Karpas-422 (cell line): ENCODE results near the gene IGFALS. TPM values are rescaled to one million over a fixed set of nuclear protein-coding genes. Genes with fewer than 3 reads are reported as not detected.

Experiments
- DNase-seq: peaks from one replicate; pipeline ENCODE4 v3.0.0-alpha.2; 2015
- H2AFZ ChIP-seq: fragments of 200-600 bp; sonication (generic); 2 replicates; pipeline ENCODE4 v1.6.1; 2014; ENCODE audit warnings: antibody characterized with exemption, low read length, mixed read lengths
- H3K27ac ChIP-seq: fragments of 200-600 bp; sonication (generic); 2 replicates; pipeline ENCODE4 v1.5.1; 2014; ENCODE audit warnings: mild to moderate bottlenecking, low read length, moderate library complexity
- H3K27me3 ChIP-seq: fragments of 200-600 bp; sonication (generic); 2 replicates; pipeline ENCODE4 v1.6.1; 2014; ENCODE audit warnings: low read length, mixed read lengths
- H3K36me3 ChIP-seq: fragments of 200-600 bp; sonication (generic); 2 replicates; pipeline ENCODE4 v1.6.1; 2014; ENCODE audit warnings: low read length, mixed read lengths; ENCODE audit not compliant: insufficient read depth
- H3K4me1 ChIP-seq: fragments of 200-600 bp; sonication (generic); 2 replicates; pipeline ENCODE4 v1.6.1; 2014; ENCODE audit warnings: mild to moderate bottlenecking, low read length, mixed read lengths
- H3K4me2 ChIP-seq: fragments of 200-600 bp; sonication (generic); 2 replicates; pipeline ENCODE4 v1.6.1; 2014; ENCODE audit warnings: low read length, low read depth, mild to moderate bottlenecking; ENCODE audit not compliant: poor library complexity, severe bottlenecking
- H3K4me3 ChIP-seq: fragments of 200-600 bp; sonication (generic); 2 replicates; pipeline ENCODE4 v1.5.1; 2014; ENCODE audit warnings: mild to moderate bottlenecking, antibody characterized with exemption, low read length, mixed read lengths
- H3K79me2 ChIP-seq: fragments of 200-600 bp; sonication (generic); 2 replicates; pipeline ENCODE4 v1.6.1; 2014; ENCODE audit warnings: mild to moderate bottlenecking, low read length, mixed read lengths
- H3K9ac ChIP-seq: fragments of 200-600 bp; sonication (generic); 2 replicates; pipeline ENCODE4 v1.6.0; 2014; ENCODE audit warnings: low read length
- H3K9me2 ChIP-seq: fragments of 200-600 bp; sonication (generic), shearing (Covaris generic); replicated peaks from 2 replicates; pipeline ENCODE4 v1.6.0; 2014; ENCODE audit warnings: mild to moderate bottlenecking, low read length, moderate library complexity; ENCODE audit not compliant: insufficient read depth
- H3K9me3 ChIP-seq: fragments of 300-700, 200-600 bp; sonication (generic); 2 replicates; pipeline ENCODE4 v1.6.1; 2014; ENCODE audit warnings: low read length, mixed read lengths
- H4K20me1 ChIP-seq: fragments of 200-600 bp; sonication (generic); 2 replicates; pipeline ENCODE4 v1.6.1; 2014; ENCODE audit warnings: mild to moderate bottlenecking, antibody characterized with exemption, low read length, low read depth; ENCODE audit not compliant: insufficient read depth
- total RNA-seq: library from RNA; depleted of rRNA; stranded (reverse); fragments of >200 nt; shearing (Covaris generic); gene quantifications from 2 replicates; pipeline ENCODE4 v1.2.3, GENCODE V29; 2014; ENCODE audit warnings: low replicate concordance

The IGFALS gene
- total RNA-seq, 1 experiment from 2014 or later: not detected

GRCh38 chr16:1789643-1790045, 3.9 kb downstream of the IGFALS start:
- Histone ChIP-seq H3K9ac (no peak overlapping the region), H2AFZ (no peak overlapping the region), H4K20me1 (peaks cover 10% of the 10 kb centered on the region), H3K36me3 (no peaks in the 10 kb centered on the region), H3K4me2 (no peak overlapping the region), H3K9me2 (no peaks in the 10 kb centered on the region), H3K27ac (no peak overlapping the region), H3K27me3 (no peaks in the 10 kb centered on the region), H3K79me2 (peaks cover 16% of the 10 kb centered on the region), H3K9me3 (no peaks in the 10 kb centered on the region), H3K4me3 (no peak overlapping the region), H3K4me1 (no peaks in the 10 kb centered on the region)
- no peak for DNase-seq

GRCh38 chr16:1788708-1789100, 4.8 kb downstream of the IGFALS start:
- H3K27ac ChIP-seq: no peak overlapping the region
- peaks cover 15% of the 10 kb centered on the region for H4K20me1 ChIP-seq
- H3K9me3 ChIP-seq: no peaks in the 10 kb centered on the region
- H3K36me3 ChIP-seq: no peaks in the 10 kb centered on the region
- no peaks in the 10 kb centered on the region for H3K9me2 ChIP-seq
- H3K27me3 ChIP-seq: no peaks in the 10 kb centered on the region
- no peak overlapping the region for H3K9ac ChIP-seq
- no peak overlapping the region for H3K4me2 ChIP-seq
- H3K4me3 ChIP-seq: no peak overlapping the region
- peaks cover 25% of the 10 kb centered on the region for H3K79me2 ChIP-seq
- H2AFZ ChIP-seq: no peak overlapping the region
- peaks cover 7% of the 10 kb centered on the region for H3K4me1 ChIP-seq
- no peak for DNase-seq

GRCh38 chr16:1788095-1788707, 5.3 kb downstream of the IGFALS start:
- Histone ChIP-seq H3K36me3 (no peaks in the 10 kb centered on the region), H4K20me1 (peaks cover 15% of the 10 kb centered on the region), H3K27ac (no peak overlapping the region), H3K4me2 (no peak overlapping the region), H3K9me3 (no peaks in the 10 kb centered on the region), H3K4me1 (peaks cover 7% of the 10 kb centered on the region), H2AFZ (no peak overlapping the region), H3K4me3 (no peak overlapping the region), H3K9ac (no peak overlapping the region), H3K79me2 (peaks cover 30% of the 10 kb centered on the region), H3K9me2 (no peaks in the 10 kb centered on the region), H3K27me3 (no peaks in the 10 kb centered on the region)
- no peak for DNase-seq

DNA sequence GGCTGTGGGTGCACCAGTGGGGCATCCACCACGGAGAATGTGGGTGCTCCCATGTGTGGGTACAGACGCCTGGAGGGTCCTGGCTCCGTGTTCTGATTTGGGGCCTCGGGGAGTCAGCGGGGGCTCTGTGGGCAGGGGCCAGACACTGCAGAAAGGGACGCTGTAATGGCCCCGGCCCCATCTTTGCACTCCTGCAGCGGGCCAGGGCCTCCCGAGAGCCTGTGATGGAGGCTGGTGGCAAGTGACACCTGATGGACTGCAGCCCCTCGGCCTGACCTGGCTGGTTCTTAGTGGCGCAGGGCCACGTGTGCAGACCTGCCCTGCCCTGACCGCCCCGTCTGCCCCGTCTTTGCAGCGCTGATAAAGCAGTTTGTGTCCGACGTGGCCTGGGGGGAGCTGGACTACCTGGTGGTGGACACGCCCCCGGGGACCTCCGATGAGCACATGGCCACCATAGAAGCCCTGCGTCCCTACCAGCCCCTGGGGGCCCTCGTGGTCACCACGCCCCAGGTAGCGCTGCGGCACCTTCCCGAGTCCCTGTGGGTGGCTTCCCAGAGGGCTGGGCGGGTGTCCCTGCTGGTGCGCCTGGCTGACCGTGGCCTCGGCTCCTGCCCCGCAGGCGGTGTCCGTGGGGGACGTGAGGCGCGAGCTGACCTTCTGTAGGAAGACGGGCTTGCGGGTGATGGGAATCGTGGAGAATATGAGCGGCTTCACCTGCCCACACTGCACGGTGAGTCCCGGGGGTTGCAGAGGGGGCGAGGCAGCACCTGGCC, 6.0 kb downstream of the IGFALS start:
- peaks cover 15% of the 10 kb centered on the region for H4K20me1 ChIP-seq
- peaks cover 33% of the 10 kb centered on the region for H3K79me2 ChIP-seq
- H3K36me3 ChIP-seq: no peaks in the 10 kb centered on the region
- H3K9ac ChIP-seq: no peak overlapping the region
- peaks cover 7% of the 10 kb centered on the region for H3K4me1 ChIP-seq
- no peak for DNase-seq
- no peaks in the 10 kb centered on the region for H3K9me2 ChIP-seq
- H3K9me3 ChIP-seq: no peaks in the 10 kb centered on the region
- H3K27me3 ChIP-seq: no peaks in the 10 kb centered on the region
- no peak overlapping the region for H3K4me2 ChIP-seq
- no peak overlapping the region for H2AFZ ChIP-seq
- H3K27ac ChIP-seq: no peak overlapping the region
- no peak overlapping the region for H3K4me3 ChIP-seq

DNA sequence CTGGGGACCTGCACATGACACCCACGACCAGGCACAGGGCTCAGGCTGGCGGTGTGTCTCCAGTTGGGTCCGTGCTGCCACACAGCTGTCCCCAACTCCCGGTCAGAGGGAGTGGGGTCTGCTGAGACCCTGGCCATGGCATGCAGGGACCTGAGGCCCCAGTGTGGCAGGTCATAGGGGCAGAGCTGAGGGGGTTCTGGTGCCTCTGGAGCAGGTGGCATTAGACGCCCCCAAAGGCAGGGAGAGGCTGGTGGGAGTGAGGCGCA, 6.5 kb downstream of the IGFALS start:
- no peak overlapping the region for H2AFZ ChIP-seq
- DNase-seq: no peak
- H3K4me1 ChIP-seq: peaks cover 7% of the 10 kb centered on the region
- H3K4me2 ChIP-seq: no peak overlapping the region
- H3K9me3 ChIP-seq: no peaks in the 10 kb centered on the region
- H3K9ac ChIP-seq: no peak overlapping the region
- H3K4me3 ChIP-seq: no peak overlapping the region
- H3K36me3 ChIP-seq: no peaks in the 10 kb centered on the region
- H3K9me2 ChIP-seq: no peaks in the 10 kb centered on the region
- no peak overlapping the region for H3K27ac ChIP-seq
- peaks cover 15% of the 10 kb centered on the region for H4K20me1 ChIP-seq
- H3K27me3 ChIP-seq: no peaks in the 10 kb centered on the region
- H3K79me2 ChIP-seq: peaks cover 33% of the 10 kb centered on the region

DNA sequence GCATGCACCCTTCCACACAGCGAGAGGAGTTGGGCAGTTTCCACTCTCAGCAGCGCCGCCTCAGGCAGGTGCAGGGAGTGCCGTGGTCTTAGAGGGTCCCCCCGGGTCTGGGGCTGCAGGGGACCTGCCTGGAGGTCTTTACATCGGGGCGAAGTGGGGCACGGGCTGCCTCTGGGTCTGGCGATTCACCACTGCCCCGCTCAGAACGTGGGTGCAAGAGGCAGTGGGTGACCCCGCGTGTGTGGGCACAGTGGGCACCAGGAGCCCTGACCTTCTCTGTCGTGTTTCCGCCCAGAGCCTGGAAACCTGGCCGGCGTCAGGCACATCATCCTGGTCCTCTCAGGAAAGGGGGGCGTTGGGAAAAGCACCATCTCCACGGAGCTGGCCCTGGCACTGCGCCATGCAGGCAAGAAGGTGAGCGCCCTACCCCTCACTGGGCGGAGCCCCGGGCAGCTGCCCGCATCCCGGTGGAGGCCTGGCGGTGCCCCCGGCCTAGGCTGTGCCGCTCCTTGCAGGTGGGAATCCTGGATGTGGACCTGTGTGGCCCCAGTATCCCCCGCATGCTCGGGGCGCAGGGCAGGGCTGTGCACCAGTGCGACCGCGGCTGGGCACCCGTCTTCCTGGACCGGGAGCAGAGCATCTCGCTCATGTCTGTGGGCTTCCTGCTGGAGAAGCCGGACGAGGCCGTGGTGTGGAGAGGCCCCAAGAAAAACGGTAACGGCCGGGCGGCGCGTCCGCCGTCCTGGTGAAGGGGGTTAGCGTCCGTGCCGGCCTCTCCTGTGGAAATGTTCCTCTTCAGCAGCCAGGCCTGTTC, 7.1 kb downstream of the IGFALS start:
- Histone ChIP-seq H3K79me2 (peaks cover 36% of the 10 kb centered on the region), H3K9ac (no peak overlapping the region), H3K9me2 (no peaks in the 10 kb centered on the region), H3K9me3 (no peaks in the 10 kb centered on the region), H3K4me1 (peaks cover 9% of the 10 kb centered on the region), H4K20me1 (peaks cover 16% of the 10 kb centered on the region), H3K4me2 (no peak overlapping the region), H2AFZ (no peak overlapping the region), H3K36me3 (no peaks in the 10 kb centered on the region), H3K27ac (no peak overlapping the region), H3K27me3 (no peaks in the 10 kb centered on the region), H3K4me3 (no peak overlapping the region)
- DNase-seq: no peak

- Histone ChIP-seq H3K9me3 (no peaks in the 10 kb centered on the region), H3K27me3 (no peaks in the 10 kb centered on the region), H3K9me2 (no peaks in the 10 kb centered on the region), H3K79me2 (peaks cover 40% of the 10 kb centered on the region), H3K36me3 (no peaks in the 10 kb centered on the region), H3K4me2 (no peak overlapping the region), H3K27ac (no peak overlapping the region), H3K4me1 (peaks cover 16% of the 10 kb centered on the region), H4K20me1 (peaks cover 22% of the 10 kb centered on the region), H2AFZ (no peak overlapping the region), H3K4me3 (no peak overlapping the region), H3K9ac (no peak overlapping the region)
- no peak for DNase-seq
These were observed 7.7 kb downstream of the IGFALS start for GRCh38 chr16:1785846-1786170.

GRCh38 chr16:1784977-1785845, 8.3 kb downstream of the IGFALS start:
- H3K9me2 ChIP-seq: no peaks in the 10 kb centered on the region
- no peak overlapping the region for H3K4me3 ChIP-seq
- H3K27me3 ChIP-seq: no peaks in the 10 kb centered on the region
- H3K9me3 ChIP-seq: no peaks in the 10 kb centered on the region
- no peak overlapping the region for H2AFZ ChIP-seq
- no peak for DNase-seq
- no peaks in the 10 kb centered on the region for H3K36me3 ChIP-seq
- H3K79me2 ChIP-seq: peaks cover 40% of the 10 kb centered on the region
- H4K20me1 ChIP-seq: peaks cover 22% of the 10 kb centered on the region
- no peak overlapping the region for H3K9ac ChIP-seq
- no peak overlapping the region for H3K4me2 ChIP-seq
- H3K4me1 ChIP-seq: peaks cover 20% of the 10 kb centered on the region
- H3K27ac ChIP-seq: no peak overlapping the region
